Measurements from ENCODE around the gene TPRA1. TPM values are rescaled to one million over a fixed set of nuclear protein-coding genes. Genes with fewer than 3 reads are reported as not detected.
"Not testable (repeated sequence)": the region's sequence is repeated elsewhere in the genome, so short reads cannot be mapped to it uniquely, and the experiment has no call there.

Gene TPRA1
- total RNA-seq, 1 donor: 40.6 TPM

GRCh38 chr3:127534161-127534451 is 56.4 kb downstream of the TPRA1 start:
- TF ChIP-seq CTCF (IDR thresholded peaks at IDR 0.05; ENCODE audit: insufficient read depth, low read depth, low read length): no peak
- no peak overlapping the region for H3K4me3 ChIP-seq (ENCODE audit: low read depth, low read length)
- DNase-seq (ENCODE audit: low read depth): no peak

- TF ChIP-seq CTCF (IDR thresholded peaks at IDR 0.05; ENCODE audit: insufficient read depth, low read depth, low read length): no peak
- no peak for DNase-seq (ENCODE audit: low read depth)
- H3K4me3 ChIP-seq (ENCODE audit: low read depth, low read length): no peak overlapping the region
Measured at GRCh38 chr3:127532561-127533203, 57.9 kb downstream of the TPRA1 start.

GRCh38 chr3:127531821-127532220 is 58.7 kb downstream of the TPRA1 start:
- no peak for TF ChIP-seq CTCF (IDR thresholded peaks at IDR 0.05; ENCODE audit: insufficient read depth, low read depth, low read length)
- H3K4me3 ChIP-seq (ENCODE audit: low read depth, low read length): no peak overlapping the region
- no peak for DNase-seq (ENCODE audit: low read depth)

GRCh38 chr3:127530863-127531262 is 59.7 kb downstream of the TPRA1 start:
- H3K4me3 ChIP-seq (ENCODE audit: low read depth, low read length); DNase-seq (ENCODE audit: low read depth): not testable (repeated sequence)

- TF ChIP-seq CTCF (IDR thresholded peaks at IDR 0.05; ENCODE audit: insufficient read depth, low read depth, low read length): no peak
- H3K4me3 ChIP-seq (ENCODE audit: low read depth, low read length): no peak overlapping the region
- no peak for DNase-seq (ENCODE audit: low read depth)
Measured at GRCh38 chr3:127529346-127530188, 61.0 kb downstream of the TPRA1 start.

- peak; percentile 53 for DNase-seq (ENCODE audit: low read depth)
- H3K4me3 ChIP-seq (ENCODE audit: low read depth, low read length): no peak overlapping the region
- TF ChIP-seq CTCF (IDR thresholded peaks at IDR 0.05; ENCODE audit: insufficient read depth, low read depth, low read length): no peak
Measured at GRCh38 chr3:127525373-127525772, 65.2 kb downstream of the TPRA1 start.

GRCh38 chr3:127524296-127524896 is 66.1 kb downstream of the TPRA1 start:
- DNase-seq (ENCODE audit: low read depth): no peak
- H3K4me3 ChIP-seq (ENCODE audit: low read depth, low read length): no peak overlapping the region
- no peak for TF ChIP-seq CTCF (IDR thresholded peaks at IDR 0.05; ENCODE audit: insufficient read depth, low read depth, low read length)

Measured in fibroblast of villous mesenchyme (primary cell).